Esophagus squamous epithelium (tissue), 5 donors: ENCODE measurements around the gene DYNLT3. TPM values are rescaled to one million over a fixed set of nuclear protein-coding genes. Genes with fewer than 3 reads are reported as not detected.
A peak's percentile ranks its signal among the peaks of the same experiment; 100 is the strongest.

Source experiments
- DNase-seq: peaks from one replicate; lab custom pipeline; 2025; lab: John Stamatoyannopoulos, UW
- H3K27ac ChIP-seq, 4 donors: fragments of 200-600 bp; sonication (generic); one replicate each; pipeline ENCODE4 v1.5.1; 2016 to 2019; ENCODE audit warnings: mild to moderate bottlenecking in 1 of 4
- H3K27me3 ChIP-seq, 4 donors: fragments of 200-600 bp; sonication (generic); 1 replicate in 3 of 4; 2 replicates in 1 of 4; pipeline versions ENCODE4 v1.5.1 to v1.6.0; 2017 to 2021; ENCODE audit warnings: antibody characterized with exemption in 1 of 4
- H3K36me3 ChIP-seq, 3 donors: fragments of 200-600 bp; sonication (generic); one replicate each; pipeline ENCODE4 v1.5.1; 2016 to 2019
- H3K4me1 ChIP-seq, 3 donors: fragments of 200-600 bp; sonication (generic); one replicate each; pipeline ENCODE4 v1.5.1; 2017 to 2019
- H3K4me3 ChIP-seq, 4 donors: fragments of 200-600 bp; sonication (generic); 1 replicate in 3 of 4; 2 replicates in 1 of 4; pipeline ENCODE4 v1.5.1; 2016 to 2019; ENCODE audit warnings: mild to moderate bottlenecking in 2 of 4, moderate library complexity in 1 of 4
- H3K9me3 ChIP-seq, 3 donors: fragments of 200-600 bp; sonication (generic); one replicate each; pipeline ENCODE4 v1.5.1; 2016 to 2019
- CTCF ChIP-seq, 6 experiments: fragments of 450-650 bp in 4 of 6; fragments of 200-600 bp in 2 of 6; sonication (generic) in 2 of 6; IDR thresholded peaks; one replicate each; pipeline ENCODE4 v1.5.1; 2016 to 2019; ENCODE audit warnings: antibody characterized with exemption in 6 of 6, mild to moderate bottlenecking in 4 of 6, moderate library complexity in 4 of 6
- POLR2A ChIP-seq, 4 donors: fragments of 450-650 bp; IDR thresholded peaks; one replicate each; pipeline ENCODE4 v1.6.1; 2017; ENCODE audit warnings: antibody characterized with exemption in 4 of 4, mild to moderate bottlenecking in 4 of 4, moderate library complexity in 3 of 4
- WGBS, 2 donors: methylation state at CpG; one replicate each; pipeline ENCODE4 v1.1.5; 2018; 5-methylcytosine and 5-hydroxymethylcytosine counted together
- intact Hi-C: fragments of 100-400 bp; cut with DNase I; formaldehyde crosslinking; loops from one replicate; pipeline ENCODE4 v1.15.0; 2022
- total RNA-seq, 4 donors: library from RNA; depleted of rRNA; stranded (reverse); fragments of >200 nt; gene quantifications; one replicate each; pipeline ENCODE4 v1.1.0, GENCODE V29; 2016
- donor health status: DM: yes; HTN: yes; CAD: no.

DYNLT3 gene
- total RNA-seq, result 10 to 100 TPM; 52.2 to 68.9 (median 60.0) TPM

- Histone ChIP-seq H3K4me1 (peaks cover 0 to 25% (median 0%) of the 10 kb centered on the region in 3 donors), H3K36me3 (no peaks in the 10 kb centered on the region), H3K27me3 (no peaks in the 10 kb centered on the region), H3K4me3 (peak within 1 kb of the TSS; percentile 71 to 81 (median 80)), H3K27ac (peak within 1 kb of the TSS; percentile 91 to 95 (median 94)), H3K9me3 (no peaks in the 10 kb centered on the region)
- peak; percentile 3 for DNase-seq
- WGBS, 2 donors, result 0 to 31% methylated on average over 6 to 9 of the region's 67 CpGs
- intact Hi-C loops, result no loop called here
- TF ChIP-seq POLR2A (IDR thresholded peaks at IDR 0.05) (peak in 2 of 4 donors; percentile 81 to 86), CTCF (IDR thresholded peaks at IDR 0.05) (no peak)
Measured at GRCh38 chrX:37846934-37847732, at the start of gene DYNLT3. DYNLT3 (minus strand) TSS chrX:37847571; CDS start chrX:37847510, 61 bp downstream.

GRCh38 chrX:37896511-37896890 lies 49.1 kb upstream of the DYNLT3 start:
- Histone ChIP-seq H3K36me3 (no peaks in the 10 kb centered on the region), H3K9me3 (no peaks in the 10 kb centered on the region), H3K27me3 (no peaks in the 10 kb centered on the region), H3K4me3 (no peak overlapping the region), H3K4me1 (no peaks in the 10 kb centered on the region), H3K27ac (no peak overlapping the region)
- intact Hi-C loops, result no loop called here
- DNase-seq, result no peak
- 44 to 83% methylated on average over 1 of the region's 1 CpG for WGBS, 2 donors
- TF ChIP-seq CTCF (IDR thresholded peaks at IDR 0.05) (no peak), POLR2A (IDR thresholded peaks at IDR 0.05) (no peak)

GRCh38 chrX:37895795-37896510 lies 48.6 kb upstream of the DYNLT3 start:
- Histone ChIP-seq H3K27me3 (no peaks in the 10 kb centered on the region), H3K9me3 (no peaks in the 10 kb centered on the region), H3K4me3 (no peak overlapping the region), H3K36me3 (no peaks in the 10 kb centered on the region), H3K4me1 (no peaks in the 10 kb centered on the region), H3K27ac (no peak overlapping the region)
- DNase-seq, result no peak
- intact Hi-C loops, result no loop called here
- TF ChIP-seq POLR2A (IDR thresholded peaks at IDR 0.05), result no peak
- no peak for TF ChIP-seq CTCF (IDR thresholded peaks at IDR 0.05)

GRCh38 chrX:37894725-37895124 lies 47.4 kb upstream of the DYNLT3 start:
- intact Hi-C loops, result no loop called here
- H3K4me3 ChIP-seq, result no peak overlapping the region
- WGBS, 2 donors, result 41 to 59% methylated on average over 3 of the region's 3 CpGs
- DNase-seq, result no peak
- no peak overlapping the region for H3K27ac ChIP-seq
- no peaks in the 10 kb centered on the region for H3K36me3 ChIP-seq
- H3K27me3 ChIP-seq, result no peaks in the 10 kb centered on the region
- H3K4me1 ChIP-seq, result no peaks in the 10 kb centered on the region
- H3K9me3 ChIP-seq, result no peaks in the 10 kb centered on the region
- TF ChIP-seq POLR2A (IDR thresholded peaks at IDR 0.05) (no peak), CTCF (IDR thresholded peaks at IDR 0.05) (no peak)

- WGBS, 2 donors, result 66 to 69% methylated on average over 2 to 5 of the region's 5 CpGs
- TF ChIP-seq POLR2A (IDR thresholded peaks at IDR 0.05) (no peak), CTCF (IDR thresholded peaks at IDR 0.05) (no peak)
- intact Hi-C loops, result no loop called here
- no peaks in the 10 kb centered on the region for H3K9me3 ChIP-seq
- no peaks in the 10 kb centered on the region for H3K4me1 ChIP-seq
- H3K36me3 ChIP-seq, result no peaks in the 10 kb centered on the region
- no peaks in the 10 kb centered on the region for H3K27me3 ChIP-seq
- H3K4me3 ChIP-seq, result no peak overlapping the region
- no peak for DNase-seq
- H3K27ac ChIP-seq, result no peak overlapping the region
Measured at GRCh38 chrX:37888010-37888409, 40.6 kb upstream of the DYNLT3 start.
